Measurements from ENCODE around the gene ZFYVE28.

DNA sequence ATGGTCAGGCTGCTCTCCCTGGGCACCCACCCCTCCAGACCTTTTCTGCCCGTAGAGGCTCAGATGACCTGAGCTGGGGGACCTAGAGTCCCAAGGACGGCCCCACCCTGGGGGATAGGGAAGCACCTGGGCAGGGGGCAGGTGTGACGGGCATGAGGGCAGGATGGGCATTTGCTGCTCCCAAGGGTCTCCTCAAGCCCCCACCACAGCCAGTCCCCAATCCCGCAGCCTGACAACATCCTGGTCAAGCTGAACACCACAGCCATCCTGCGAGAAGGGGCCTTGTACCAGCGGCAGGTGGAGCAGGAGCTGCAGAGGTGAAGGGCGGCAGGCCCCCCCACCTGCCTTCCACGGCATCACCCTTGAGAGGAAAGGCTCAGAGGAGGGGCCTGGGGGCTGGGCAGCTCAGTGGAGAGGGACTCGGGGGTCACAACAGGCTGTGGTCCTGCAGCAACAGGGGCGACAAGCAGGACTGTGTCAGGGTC lies 32.6 kb upstream of the ZFYVE28 start:
- TF ChIP-seq PRDM15 (CRISPR knock-in tag; IDR thresholded peaks at IDR 0.05) (no peak), HDAC2 (IDR thresholded peaks at IDR 0.05) (no peak), DPF2 (IDR thresholded peaks at IDR 0.05) (no peak), POLR2A (IDR thresholded peaks at IDR 0.05; ENCODE audit: low read depth, low read length) (no peak), PAX5 (IDR thresholded peaks at IDR 0.05; ENCODE audit: borderline replicate concordance, low read depth, low read length) (no peak)
- TF ChIP-seq, protein P1, sequence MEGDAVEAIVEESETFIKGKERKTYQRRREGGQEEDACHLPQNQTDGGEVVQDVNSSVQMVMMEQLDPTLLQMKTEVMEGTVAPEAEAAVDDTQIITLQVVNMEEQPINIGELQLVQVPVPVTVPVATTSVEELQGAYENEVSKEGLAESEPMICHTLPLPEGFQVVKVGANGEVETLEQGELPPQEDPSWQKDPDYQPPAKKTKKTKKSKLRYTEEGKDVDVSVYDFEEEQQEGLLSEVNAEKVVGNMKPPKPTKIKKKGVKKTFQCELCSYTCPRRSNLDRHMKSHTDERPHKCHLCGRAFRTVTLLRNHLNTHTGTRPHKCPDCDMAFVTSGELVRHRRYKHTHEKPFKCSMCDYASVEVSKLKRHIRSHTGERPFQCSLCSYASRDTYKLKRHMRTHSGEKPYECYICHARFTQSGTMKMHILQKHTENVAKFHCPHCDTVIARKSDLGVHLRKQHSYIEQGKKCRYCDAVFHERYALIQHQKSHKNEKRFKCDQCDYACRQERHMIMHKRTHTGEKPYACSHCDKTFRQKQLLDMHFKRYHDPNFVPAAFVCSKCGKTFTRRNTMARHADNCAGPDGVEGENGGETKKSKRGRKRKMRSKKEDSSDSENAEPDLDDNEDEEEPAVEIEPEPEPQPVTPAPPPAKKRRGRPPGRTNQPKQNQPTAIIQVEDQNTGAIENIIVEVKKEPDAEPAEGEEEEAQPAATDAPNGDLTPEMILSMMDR (IDR thresholded peaks at IDR 0.05 in 2 of 3, conservative IDR thresholded peaks at IDR 0.05 in 1 of 3; ENCODE audit: control insufficient read depth in 2 of 3, extremely low read depth in 1 of 3, insufficient read depth in 1 of 3, low read depth in 3 of 3, low read length in 3 of 3), result no peak

Data from GM12878 (cell line).